Uterus (tissue), 4 donors: ENCODE measurements around the gene TMEM245. TPM values are rescaled to one million over a fixed set of nuclear protein-coding genes. Genes with fewer than 3 reads are reported as not detected.

Source experiments
- DNase-seq, 2 donors: peaks; one replicate each; pipeline ENCODE4 v3.0.0-alpha.2; 2019 to 2020
- H3K27ac ChIP-seq, 2 donors: fragments of 200-600 bp; sonication (generic); 1 replicate in 1 of 2; 2 replicates in 1 of 2; pipeline ENCODE4 v1.5.1; 2016 to 2018
- H3K27me3 ChIP-seq, 2 donors: fragments of 200-600 bp; sonication (generic); one replicate each; pipeline ENCODE4 v1.5.1; 2018 to 2019; ENCODE audit warnings: control low read depth in 1 of 2
- H3K36me3 ChIP-seq, 2 donors: fragments of 200-600 bp; sonication (generic); one replicate each; pipeline ENCODE4 v1.5.1; 2019; ENCODE audit warnings: control low read depth in 1 of 2
- H3K4me1 ChIP-seq, 2 donors: fragments of 200-600 bp; sonication (generic); one replicate each; pipeline ENCODE4 v1.5.1; 2018 to 2019; ENCODE audit warnings: control low read depth in 1 of 2
- H3K4me3 ChIP-seq, 2 donors: fragments of 200-600 bp; sonication (generic); 1 replicate in 1 of 2; 2 replicates in 1 of 2; pipeline ENCODE4 v1.5.1; 2018 to 2019; ENCODE audit warnings: mild to moderate bottlenecking in 1 of 2
- H3K9me3 ChIP-seq, 2 donors: fragments of 200-600 bp; sonication (generic); one replicate each; pipeline ENCODE4 v1.5.1; 2019; ENCODE audit warnings: control low read depth in 1 of 2
- CTCF ChIP-seq, 4 experiments: fragments of 200-600 bp in 2 of 4; fragments of 450-650 bp in 2 of 4; sonication (generic) in 2 of 4; IDR thresholded peaks; one replicate each; pipeline ENCODE4 v1.5.1; 2016 to 2019; ENCODE audit warnings: antibody characterized with exemption in 4 of 4, mild to moderate bottlenecking in 2 of 4, moderate library complexity in 1 of 4
- POLR2A ChIP-seq, 2 donors: fragments of 450-650 bp; IDR thresholded peaks; one replicate each; pipeline ENCODE4 v1.6.1; 2016; ENCODE audit warnings: antibody characterized with exemption in 2 of 2, mild to moderate bottlenecking in 1 of 2, moderate library complexity in 1 of 2
- intact Hi-C: fragments of 100-400 bp; cut with DNase I; formaldehyde crosslinking; loops from one replicate; pipeline ENCODE4 v1.15.1; 2023; ENCODE audit warnings: low total_unique reads
- total RNA-seq, 4 donors: library from RNA; depleted of rRNA in 3 of 4; stranded (reverse); fragments of >200 nt in 3 of 4; gene quantifications; one replicate each; pipeline versions ENCODE4 v1.1.0 to v1.2.4, GENCODE V29; 2014 to 2023
- donor health status: DM: yes; HTN: yes; CAD: no.

The TMEM245 gene
- total RNA-seq, 4 donors from 2014 or later, result 59.7 to 80.0 (median 76.0) TPM

GRCh38 chr9:109098171-109098959 is 21.4 kb downstream of the TMEM245 start:
- intact Hi-C loops, result no loop called here
- DNase-seq, result peak in 1 of 2 donors; percentile 35
- H3K9me3 ChIP-seq, result no peaks in the 10 kb centered on the region
- no peaks in the 10 kb centered on the region for H3K36me3 ChIP-seq
- H3K4me1 ChIP-seq, result peaks cover 10 to 23% of the 10 kb centered on the region in 2 donors
- no peaks in the 10 kb centered on the region for H3K27me3 ChIP-seq
- peak overlapping the region; percentile 73 to 92 for H3K27ac ChIP-seq
- H3K4me3 ChIP-seq, result no peak overlapping the region
- TF ChIP-seq CTCF (IDR thresholded peaks at IDR 0.05) (peak in 3 of 4 experiments; percentile 9 to 45 (median 20)), POLR2A (IDR thresholded peaks at IDR 0.05) (no peak)

- no peak overlapping the region for H3K4me3 ChIP-seq
- no peaks in the 10 kb centered on the region for H3K9me3 ChIP-seq
- H3K36me3 ChIP-seq, result no peaks in the 10 kb centered on the region
- TF ChIP-seq CTCF (IDR thresholded peaks at IDR 0.05), result no peak
- no peak for TF ChIP-seq POLR2A (IDR thresholded peaks at IDR 0.05)
- intact Hi-C loops, result no loop called here
- no peak for DNase-seq
- H3K27ac ChIP-seq, result peak overlapping the region; percentile 73 to 92
- no peaks in the 10 kb centered on the region for H3K27me3 ChIP-seq
- peaks cover 10 to 23% of the 10 kb centered on the region in 2 donors for H3K4me1 ChIP-seq
These were observed 22.6 kb downstream of the TMEM245 start for GRCh38 chr9:109097146-109097545.

- DNase-seq, result no peak
- Histone ChIP-seq H3K9me3 (no peaks in the 10 kb centered on the region), H3K4me3 (no peak overlapping the region), H3K4me1 (peaks cover 10 to 14% of the 10 kb centered on the region in 2 donors), H3K27ac (peak overlapping the region in 1 of 2 donors; percentile 6), H3K36me3 (no peaks in the 10 kb centered on the region), H3K27me3 (no peaks in the 10 kb centered on the region)
- no peak for TF ChIP-seq POLR2A (IDR thresholded peaks at IDR 0.05)
- TF ChIP-seq CTCF (IDR thresholded peaks at IDR 0.05), result no peak
- intact Hi-C loops, result no loop called here
These were observed 24.4 kb downstream of the TMEM245 start for GRCh38 chr9:109095321-109095720.

GRCh38 chr9:109094268-109094667 is 25.5 kb downstream of the TMEM245 start:
- no peaks in the 10 kb centered on the region for H3K27me3 ChIP-seq
- H3K4me3 ChIP-seq, result no peak overlapping the region
- H3K4me1 ChIP-seq, result peaks cover 8 to 9% of the 10 kb centered on the region in 2 donors
- H3K9me3 ChIP-seq, result no peaks in the 10 kb centered on the region
- intact Hi-C loops, result no loop called here
- DNase-seq, result no peak
- TF ChIP-seq POLR2A (IDR thresholded peaks at IDR 0.05), result no peak
- no peak for TF ChIP-seq CTCF (IDR thresholded peaks at IDR 0.05)
- H3K27ac ChIP-seq, result no peak overlapping the region
- no peaks in the 10 kb centered on the region for H3K36me3 ChIP-seq

GRCh38 chr9:109092587-109092986 is 27.2 kb downstream of the TMEM245 start:
- Histone ChIP-seq H3K4me1 (peaks cover 0 to 6% of the 10 kb centered on the region in 2 donors), H3K9me3 (no peaks in the 10 kb centered on the region), H3K27me3 (no peaks in the 10 kb centered on the region), H3K36me3 (no peaks in the 10 kb centered on the region), H3K27ac (no peak overlapping the region), H3K4me3 (no peak overlapping the region)
- intact Hi-C loops, result no loop called here
- TF ChIP-seq POLR2A (IDR thresholded peaks at IDR 0.05) (no peak), CTCF (IDR thresholded peaks at IDR 0.05) (no peak)
- DNase-seq, result no peak
